ENCODE results near the gene NT5DC2.

The NT5DC2 gene

DNA sequence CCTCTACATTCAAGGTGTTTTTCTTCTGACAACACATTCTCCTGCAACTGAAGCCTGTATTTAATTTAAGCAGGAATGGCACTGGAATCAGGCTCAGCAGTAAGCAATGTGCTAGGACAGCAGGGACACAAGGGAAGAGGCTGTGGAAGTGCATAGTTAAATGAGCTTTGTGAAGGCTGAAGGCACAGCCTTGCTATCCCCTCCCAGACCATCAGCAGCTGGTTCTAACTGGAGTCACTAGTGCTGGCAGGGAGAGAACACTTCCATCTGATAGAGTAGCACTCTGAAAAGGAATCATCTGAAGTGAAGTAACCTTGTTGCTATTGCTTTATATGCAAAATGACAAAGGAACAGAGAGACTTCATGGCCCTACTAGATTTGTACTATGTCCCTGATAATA lies 17.5 kb upstream of the NT5DC2 start:
- TF ChIP-seq, protein P1, sequence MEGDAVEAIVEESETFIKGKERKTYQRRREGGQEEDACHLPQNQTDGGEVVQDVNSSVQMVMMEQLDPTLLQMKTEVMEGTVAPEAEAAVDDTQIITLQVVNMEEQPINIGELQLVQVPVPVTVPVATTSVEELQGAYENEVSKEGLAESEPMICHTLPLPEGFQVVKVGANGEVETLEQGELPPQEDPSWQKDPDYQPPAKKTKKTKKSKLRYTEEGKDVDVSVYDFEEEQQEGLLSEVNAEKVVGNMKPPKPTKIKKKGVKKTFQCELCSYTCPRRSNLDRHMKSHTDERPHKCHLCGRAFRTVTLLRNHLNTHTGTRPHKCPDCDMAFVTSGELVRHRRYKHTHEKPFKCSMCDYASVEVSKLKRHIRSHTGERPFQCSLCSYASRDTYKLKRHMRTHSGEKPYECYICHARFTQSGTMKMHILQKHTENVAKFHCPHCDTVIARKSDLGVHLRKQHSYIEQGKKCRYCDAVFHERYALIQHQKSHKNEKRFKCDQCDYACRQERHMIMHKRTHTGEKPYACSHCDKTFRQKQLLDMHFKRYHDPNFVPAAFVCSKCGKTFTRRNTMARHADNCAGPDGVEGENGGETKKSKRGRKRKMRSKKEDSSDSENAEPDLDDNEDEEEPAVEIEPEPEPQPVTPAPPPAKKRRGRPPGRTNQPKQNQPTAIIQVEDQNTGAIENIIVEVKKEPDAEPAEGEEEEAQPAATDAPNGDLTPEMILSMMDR (conservative IDR thresholded peaks at IDR 0.05; ENCODE audit: low read depth) = no peak
- DNase-seq (ENCODE audit: low spot score) = no peak
- H3K27ac ChIP-seq = no peak overlapping the region
- ChIA-PET CTCF (no interaction called here), POLR2A (ENCODE audit: low non-redundant PET) (no interaction called here)

DNA sequence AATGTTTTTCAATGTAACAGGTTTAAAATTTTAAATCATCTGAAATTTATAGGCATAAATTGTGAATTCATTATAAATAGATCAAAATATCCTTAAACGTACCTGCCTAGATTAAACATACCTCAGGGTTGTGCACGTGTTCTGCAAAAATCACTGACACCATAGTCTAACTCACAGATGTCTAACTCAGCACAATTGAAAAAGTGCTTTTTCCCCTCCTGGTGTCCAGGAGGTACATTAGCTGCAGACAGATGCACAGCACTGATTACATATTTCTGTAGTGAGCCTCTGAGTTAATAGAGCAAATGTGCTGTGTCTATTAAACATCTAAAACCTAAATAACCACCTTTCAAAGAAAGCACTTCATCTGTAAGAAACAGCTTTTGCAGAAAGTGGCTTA lies 13.5 kb upstream of the NT5DC2 start:
- no peak overlapping the region for H3K27ac ChIP-seq
- TF ChIP-seq, protein P1 (conservative IDR thresholded peaks at IDR 0.05; ENCODE audit: low read depth) = no peak
- ChIA-PET CTCF (no interaction called here), POLR2A (ENCODE audit: low non-redundant PET) (no interaction called here)
- no peak for DNase-seq (ENCODE audit: low spot score)

- CTCF ChIA-PET = no interaction called here
- POLR2A ChIA-PET (ENCODE audit: low non-redundant PET) = no interaction called here
- no peak overlapping the region for H3K27ac ChIP-seq
- TF ChIP-seq, protein P1 (conservative IDR thresholded peaks at IDR 0.05; ENCODE audit: low read depth) = no peak
- DNase-seq (ENCODE audit: low spot score) = no peak
Observed at GRCh38 chr3:52546111-52546901, 12.6 kb upstream of the NT5DC2 start.

GRCh38 chr3:52544937-52545336 lies 11.3 kb upstream of the NT5DC2 start:
- no peak for DNase-seq (ENCODE audit: low spot score)
- ChIA-PET POLR2A (ENCODE audit: low non-redundant PET) (no interaction called here), CTCF (no interaction called here)
- 0 out of 2 replicates have a peak overlapping the region, but pooled peaks have one; percentile 32 for H3K27ac ChIP-seq
- TF ChIP-seq, protein P1 (conservative IDR thresholded peaks at IDR 0.05; ENCODE audit: low read depth) = no peak

DNA sequence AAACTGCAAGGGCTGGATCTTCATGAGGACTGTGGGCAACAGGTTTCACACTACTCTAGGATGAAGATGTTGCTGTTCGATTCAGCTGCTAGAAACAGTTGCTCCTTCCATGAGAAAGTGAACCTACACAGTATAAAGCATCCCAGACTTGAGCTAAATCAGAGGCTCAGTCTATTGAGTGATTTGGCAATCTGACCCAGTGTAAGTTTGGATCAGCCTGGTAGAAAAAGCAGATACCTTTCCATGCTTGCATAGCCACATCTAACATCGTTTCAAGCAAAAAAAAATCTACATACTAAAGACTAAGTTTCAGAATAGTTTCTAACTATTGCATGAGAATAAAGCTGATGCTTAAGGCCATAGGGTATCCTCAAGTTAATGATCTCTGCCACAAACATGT lies 7.4 kb upstream of the NT5DC2 start:
- TF ChIP-seq, protein P1 (conservative IDR thresholded peaks at IDR 0.05; ENCODE audit: low read depth) = no peak
- ChIA-PET POLR2A (ENCODE audit: low non-redundant PET) (interaction anchor here (0.5 kb wide), 1 partner anchor 121 kb away, joined by 4 read pairs; no protein-coding TSS in a partner anchor), CTCF (no interaction called here)
- no peak for DNase-seq (ENCODE audit: low spot score)
- no peak overlapping the region for H3K27ac ChIP-seq

DNA sequence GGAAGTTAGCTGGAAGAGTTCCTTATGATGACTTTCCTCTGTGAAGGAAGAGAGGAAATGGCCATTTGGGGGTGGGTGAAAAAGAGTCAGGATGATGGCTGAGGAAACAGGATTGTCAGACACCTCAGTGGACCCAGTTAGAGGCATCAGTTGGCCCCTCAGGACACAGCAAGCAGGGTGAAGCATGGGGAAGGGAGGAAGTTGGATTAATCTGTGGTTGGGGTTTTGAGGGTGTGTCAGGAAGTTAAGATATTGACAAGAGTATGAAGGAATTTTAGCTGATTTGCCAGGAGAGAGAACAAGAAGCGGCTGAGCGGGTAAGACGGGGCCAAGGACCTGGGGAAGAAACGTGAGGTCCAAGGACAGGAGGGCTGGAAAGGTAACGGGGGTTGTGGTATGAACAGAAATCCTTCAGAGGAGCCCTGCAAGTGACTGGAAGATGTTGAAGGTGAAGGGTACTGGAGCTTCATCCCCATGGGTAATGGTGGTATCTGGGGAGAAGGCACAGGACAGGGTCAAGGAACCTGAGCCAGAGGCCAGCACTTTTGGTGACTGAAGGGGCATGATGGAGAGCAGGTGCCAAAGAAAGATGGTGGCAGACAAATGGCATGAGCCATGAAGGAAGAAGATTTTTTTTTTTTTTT lies 5.5 kb upstream of the NT5DC2 start:
- ChIA-PET POLR2A (ENCODE audit: low non-redundant PET) (no interaction called here), CTCF (interaction anchor here (0.7 kb wide), 1 partner anchor 35 kb away, joined by 5 read pairs; no protein-coding TSS in a partner anchor)
- TF ChIP-seq, protein P1 (conservative IDR thresholded peaks at IDR 0.05; ENCODE audit: low read depth) = no peak
- DNase-seq (ENCODE audit: low spot score) = no peak
- peak overlapping the region; percentile 90 for H3K27ac ChIP-seq

All from RWPE1 (cell line).